Glutamatergic neuron (in vitro differentiated cells): Measurements from ENCODE around the gene DYNC2LI1. TPM values are rescaled to one million over a fixed set of nuclear protein-coding genes. Genes with fewer than 3 reads are reported as not detected.
A peak's percentile ranks its signal among the peaks of the same experiment; 100 is the strongest.
"Not testable (repeated sequence)": the region's sequence is repeated elsewhere in the genome, so short reads cannot be mapped to it uniquely, and the experiment has no call there.

Experiments used
- DNase-seq: peaks from one replicate; pipeline ENCODE4 v3.0.0; 2022
- H3K27ac Mint-ChIP-seq: one replicate; pipeline ENCODE4 v1.8.0; 2020; ENCODE audit warnings: mild to moderate bottlenecking, mixed read lengths, inconsistent platforms; ENCODE audit not compliant: unreplicated experiment
- H3K27me3 Mint-ChIP-seq: one replicate; pipeline ENCODE4 v1.8.0; 2020; ENCODE audit warnings: mild to moderate bottlenecking, moderate library complexity, mixed read lengths, inconsistent platforms; ENCODE audit not compliant: unreplicated experiment
- H3K36me3 Mint-ChIP-seq: one replicate; pipeline ENCODE4 v1.8.0; 2020; ENCODE audit warnings: mild to moderate bottlenecking, mixed read lengths, inconsistent platforms; ENCODE audit not compliant: unreplicated experiment
- H3K4me1 Mint-ChIP-seq: one replicate; pipeline ENCODE4 v1.8.0; 2020; ENCODE audit warnings: mild to moderate bottlenecking, low read depth, mixed read lengths, inconsistent platforms; ENCODE audit not compliant: unreplicated experiment
- H3K4me3 Mint-ChIP-seq: one replicate; pipeline ENCODE4 v1.8.0; 2020; ENCODE audit warnings: mild to moderate bottlenecking, mixed read lengths, inconsistent platforms; ENCODE audit not compliant: unreplicated experiment
- H3K9me3 Mint-ChIP-seq: one replicate; pipeline ENCODE4 v1.8.0; 2020; ENCODE audit warnings: mild to moderate bottlenecking, moderate library complexity, mixed read lengths, inconsistent platforms; ENCODE audit not compliant: unreplicated experiment
- CTCF ChIP-seq: fragments of 200-600 bp; sonication (generic); IDR thresholded peaks from one replicate; pipeline ENCODE4 v1.5.0; 2021; ENCODE audit not compliant: partially characterized antibody, unreplicated experiment
- long read RNA-seq: library from polyadenylated mRNA; unstranded; transcript quantifications from one replicate; pipeline ENCODE4 v2.0.0, GENCODE V29; 2020; ENCODE audit not compliant: unreplicated experiment
- total RNA-seq: library from RNA; stranded (reverse); fragmentation: NEBNext Ultra II Directional; extraction: Animal tissue kit (Norgen Biotek cat#: 25700); gene quantifications from one replicate; pipeline ENCODE4 v1.2.1, GENCODE V29; 2021; ENCODE audit not compliant: unreplicated experiment

DYNC2LI1 gene
- 11.9 TPM for total RNA-seq
- long read RNA-seq, transcript DYNC2LI1-201 (13 exons, 1,399 nt) = major isoform, 6 of 10 reads
- long read RNA-seq, partial matches to known transcripts = 2 of 10 reads
- long read RNA-seq, other reads (novel, unspliced or antisense) = 0 of 10 reads

GRCh38 chr2:43773876-43774613, at the start of gene DYNC2LI1:
Gene DYNC2LI1, plus strand, starts transcription at chr2:43774039. Its CDS starts 100 bp downstream, at chr2:43774139.
- DNase-seq = peak; percentile 90
- H3K27me3 Mint-ChIP-seq = no peaks in the 10 kb centered on the region
- H3K9me3 Mint-ChIP-seq = peaks cover 2% of the 10 kb centered on the region
- TF ChIP-seq CTCF = no peak
- peak within 1 kb of the TSS; percentile 94 for H3K4me3 Mint-ChIP-seq
- no peaks in the 10 kb centered on the region for H3K36me3 Mint-ChIP-seq
- H3K27ac Mint-ChIP-seq = peak within 1 kb of the TSS; percentile 82
- H3K4me1 Mint-ChIP-seq = peaks cover 5% of the 10 kb centered on the region

GRCh38 chr2:43724728-43725526, 48.9 kb upstream of the DYNC2LI1 start:
- H3K4me3 Mint-ChIP-seq = no peak overlapping the region
- peaks cover 9% of the 10 kb centered on the region for H3K4me1 Mint-ChIP-seq
- no peaks in the 10 kb centered on the region for H3K27me3 Mint-ChIP-seq
- H3K36me3 Mint-ChIP-seq = no peaks in the 10 kb centered on the region
- no peak for DNase-seq
- no peaks in the 10 kb centered on the region for H3K9me3 Mint-ChIP-seq
- H3K27ac Mint-ChIP-seq = peak overlapping the region; percentile 29
- no peak for TF ChIP-seq CTCF

- TF ChIP-seq CTCF = no peak
- Mint-ChIP-seq H3K27ac (no peak overlapping the region), H3K36me3 (no peaks in the 10 kb centered on the region), H3K4me3 (no peak overlapping the region), H3K4me1 (peaks cover 9% of the 10 kb centered on the region), H3K9me3 (no peaks in the 10 kb centered on the region), H3K27me3 (no peaks in the 10 kb centered on the region)
- no peak for DNase-seq
These were observed 48.1 kb upstream of the DYNC2LI1 start for GRCh38 chr2:43725711-43726246.

- not testable (repeated sequence) for H3K4me3 Mint-ChIP-seq, H3K9me3 Mint-ChIP-seq, DNase-seq, H3K27ac Mint-ChIP-seq, H3K4me1 Mint-ChIP-seq, H3K36me3 Mint-ChIP-seq, H3K27me3 Mint-ChIP-seq
These were observed 46.7 kb upstream of the DYNC2LI1 start for GRCh38 chr2:43726961-43727633.

GRCh38 chr2:43727634-43728014, 46.2 kb upstream of the DYNC2LI1 start:
- TF ChIP-seq CTCF = no peak
- no peaks in the 10 kb centered on the region for H3K27me3 Mint-ChIP-seq
- no peaks in the 10 kb centered on the region for H3K9me3 Mint-ChIP-seq
- peaks cover 9% of the 10 kb centered on the region for H3K4me1 Mint-ChIP-seq
- no peak for DNase-seq
- H3K27ac Mint-ChIP-seq = no peak overlapping the region
- H3K36me3 Mint-ChIP-seq = no peaks in the 10 kb centered on the region
- no peak overlapping the region for H3K4me3 Mint-ChIP-seq
